ENCODE measurements around the gene SZT2.
A peak's percentile ranks its signal among the peaks of the same experiment; 100 is the strongest.

The SZT2 gene

DNA sequence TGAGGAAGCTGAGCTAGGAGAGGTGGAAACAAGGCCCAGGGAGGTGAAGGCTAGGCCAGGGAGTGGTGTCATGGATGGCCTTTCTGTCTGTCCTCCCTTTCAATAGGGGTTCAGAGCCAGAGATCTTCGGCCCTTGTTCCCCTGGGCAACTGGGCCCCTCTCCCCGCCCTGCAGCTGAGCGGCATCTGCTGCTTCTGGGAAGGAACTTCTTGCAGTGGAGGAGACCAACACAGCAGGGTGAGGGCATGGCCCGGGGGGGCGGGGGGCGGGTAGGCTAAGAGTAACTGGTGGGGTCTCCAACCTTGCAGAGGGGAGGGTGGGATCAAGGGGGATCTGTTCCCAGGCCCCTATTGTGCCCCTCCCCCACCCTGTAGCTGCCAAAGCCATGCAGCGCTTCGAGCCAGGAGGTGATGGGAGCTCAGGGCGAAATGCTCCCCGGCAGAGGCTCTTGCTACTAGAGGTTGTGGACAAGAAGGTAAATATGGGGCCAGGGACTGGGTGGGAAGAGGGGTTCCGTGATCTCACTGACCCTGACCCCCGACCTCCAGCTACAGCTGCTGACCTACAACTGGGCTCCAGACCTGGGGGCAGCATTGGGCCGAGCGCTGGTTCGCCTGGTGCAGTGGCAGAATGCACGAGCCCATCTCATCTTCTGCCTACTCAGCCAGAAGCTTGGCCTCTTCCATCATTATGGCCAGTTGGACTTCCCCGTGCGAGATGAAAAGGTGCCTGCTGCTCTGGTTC lies 52.4 kb downstream of the SZT2 start:
- DNase-seq (ENCODE audit: low read depth) = no peak

DNA sequence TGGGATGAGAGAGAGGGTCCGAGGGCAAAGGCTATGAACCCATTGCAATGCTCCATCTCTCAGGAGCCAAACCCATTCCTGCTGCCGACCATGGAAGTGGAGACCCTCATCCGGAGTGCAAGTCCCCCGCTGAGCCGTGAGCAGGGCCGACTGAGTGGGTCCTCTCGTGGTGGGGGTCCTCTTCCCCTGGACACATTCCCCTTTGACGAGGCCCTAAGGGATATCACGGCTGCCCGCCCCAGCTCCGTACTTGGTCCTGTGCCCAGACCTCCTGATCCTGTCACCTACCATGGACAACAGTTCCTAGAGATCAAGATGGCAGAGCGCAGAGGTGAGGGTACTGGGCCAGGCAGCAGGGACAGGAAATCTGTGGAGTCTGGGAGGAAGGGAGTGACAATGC lies 53.1 kb downstream of the SZT2 start:
- no peak for DNase-seq (ENCODE audit: low read depth)

DNA sequence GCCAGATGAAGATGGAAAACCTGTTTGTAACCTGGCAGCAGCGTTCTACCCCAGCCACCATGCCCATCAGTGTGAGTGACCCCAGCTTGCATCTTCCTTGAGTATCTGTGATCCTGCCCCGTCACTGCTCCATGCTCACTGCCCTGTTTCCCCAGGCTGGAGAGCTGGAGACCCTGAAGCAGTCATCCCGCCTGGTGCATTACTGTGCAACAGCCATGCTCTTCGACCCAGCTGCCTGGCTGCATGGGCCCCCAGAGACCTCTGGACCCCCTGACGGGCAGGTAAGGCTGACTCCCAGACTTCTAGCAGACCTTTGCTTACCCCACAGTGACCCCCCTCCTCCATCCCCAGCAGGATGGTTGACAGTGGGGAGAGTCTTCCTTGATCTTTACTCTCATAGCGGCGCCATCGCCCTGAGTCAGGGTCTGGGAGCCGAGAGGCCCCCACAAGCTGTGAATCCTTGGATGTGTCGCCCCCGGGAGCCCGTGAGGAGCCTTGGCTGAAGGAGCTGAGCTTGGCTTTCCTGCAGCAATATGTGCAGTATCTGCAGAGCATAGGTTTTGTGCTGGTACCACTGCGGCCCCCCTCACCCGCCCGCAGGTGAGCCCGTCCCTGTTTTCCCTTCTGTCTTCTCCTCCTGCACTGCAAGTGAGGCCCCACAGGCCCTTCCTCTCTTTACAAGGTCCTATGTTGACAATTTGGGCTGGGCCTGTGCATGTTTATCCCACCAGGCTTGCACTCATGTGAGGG lies 53.7 kb downstream of the SZT2 start:
- no peak for DNase-seq (ENCODE audit: low read depth)

- no peak for DNase-seq (ENCODE audit: low read depth)
Observed at GRCh38 chr1:43444151-43444828, 54.6 kb downstream of the SZT2 start.

- DNase-seq (ENCODE audit: low read depth) = no peak
Observed at GRCh38 chr1:43444836-43445235, 55.1 kb downstream of the SZT2 start.

DNA sequence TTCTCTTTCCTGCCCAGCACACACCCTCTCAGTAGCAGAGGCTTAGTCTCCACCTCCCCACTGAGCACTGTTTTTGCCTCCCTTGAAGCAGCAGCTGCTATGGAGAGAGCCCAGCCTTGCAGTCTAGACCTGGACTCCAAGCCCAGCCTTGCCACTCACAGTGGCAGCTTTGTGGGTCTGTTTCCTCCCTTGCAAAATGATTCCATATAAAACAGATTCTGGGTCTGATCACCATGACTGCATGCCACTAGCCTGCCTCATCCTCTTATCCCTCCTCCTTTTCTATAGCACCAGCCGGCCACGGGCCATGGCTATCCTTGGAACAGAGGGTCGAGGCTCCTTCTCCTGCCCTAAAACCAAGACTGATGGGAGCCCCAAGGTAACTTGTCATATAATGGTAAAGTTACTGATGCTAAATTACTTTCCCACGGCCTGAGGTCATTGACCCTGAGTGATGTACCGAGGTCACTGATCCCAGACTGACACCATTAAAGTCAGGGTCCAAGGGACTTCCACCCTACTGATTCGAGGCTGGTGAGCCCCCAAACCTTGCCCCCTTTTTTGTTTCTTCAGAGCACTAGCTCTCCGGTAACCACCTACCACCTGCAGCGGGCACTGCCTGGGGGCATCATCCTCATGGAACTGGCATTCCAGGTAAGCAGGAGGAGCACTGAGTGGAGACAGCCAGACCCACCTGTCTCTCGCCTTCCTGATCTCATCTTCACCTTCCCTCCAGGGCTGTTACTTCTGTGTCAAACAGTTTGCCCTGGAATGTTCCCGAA lies 56.1 kb downstream of the SZT2 start:
- DNase-seq (ENCODE audit: low read depth) = no peak

GRCh38 chr1:43446388-43446740 lies 56.7 kb downstream of the SZT2 start:
- no peak for DNase-seq (ENCODE audit: low read depth)

DNA sequence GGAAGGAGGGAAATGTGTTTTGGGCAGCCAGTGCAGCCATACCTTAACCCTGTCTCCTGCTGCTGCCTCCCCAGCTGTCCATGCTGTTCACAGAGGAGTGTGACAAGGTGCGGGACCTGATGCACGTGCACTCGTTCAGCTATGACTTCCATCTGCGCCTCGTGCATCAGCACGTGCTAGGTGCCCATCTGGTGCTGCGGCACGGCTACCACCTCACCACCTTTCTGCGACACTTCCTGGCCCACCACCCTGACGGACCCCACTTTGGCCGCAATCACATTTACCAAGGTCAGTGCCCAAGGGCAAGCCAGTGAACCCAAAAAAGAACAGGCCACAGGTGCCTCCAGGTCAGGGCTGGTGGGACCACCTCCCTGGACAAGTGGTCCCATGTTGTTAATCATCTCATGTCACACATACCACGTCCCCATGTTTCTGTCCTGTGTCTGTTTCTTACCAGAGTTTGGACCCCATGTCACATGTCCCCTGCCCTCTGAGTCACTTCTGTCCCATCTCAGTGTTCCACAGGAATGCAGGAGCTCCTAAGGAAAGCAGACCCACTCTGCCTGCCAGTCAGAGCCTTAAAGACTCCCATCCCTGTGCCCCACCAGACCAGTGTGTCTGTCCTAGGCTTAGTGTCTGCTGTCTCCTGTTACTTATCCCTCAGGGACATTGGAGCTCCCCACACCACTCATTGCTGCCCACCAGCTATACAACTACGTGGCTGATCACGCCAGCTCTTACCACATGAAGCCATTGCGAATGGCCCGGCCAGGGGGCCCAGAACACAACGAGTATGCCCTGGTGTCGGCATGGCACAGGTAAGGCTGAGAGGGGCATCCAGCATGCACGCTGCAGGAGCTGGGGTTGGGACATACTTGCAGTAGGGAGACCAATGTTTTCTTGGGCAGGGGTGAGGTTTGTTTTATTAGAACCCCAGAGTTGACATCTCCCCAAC lies 57.5 kb downstream of the SZT2 start:
- DNase-seq (ENCODE audit: low read depth) = no peak

GRCh38 chr1:43447891-43448708 lies 58.4 kb downstream of the SZT2 start:
- no peak for DNase-seq (ENCODE audit: low read depth)

DNA sequence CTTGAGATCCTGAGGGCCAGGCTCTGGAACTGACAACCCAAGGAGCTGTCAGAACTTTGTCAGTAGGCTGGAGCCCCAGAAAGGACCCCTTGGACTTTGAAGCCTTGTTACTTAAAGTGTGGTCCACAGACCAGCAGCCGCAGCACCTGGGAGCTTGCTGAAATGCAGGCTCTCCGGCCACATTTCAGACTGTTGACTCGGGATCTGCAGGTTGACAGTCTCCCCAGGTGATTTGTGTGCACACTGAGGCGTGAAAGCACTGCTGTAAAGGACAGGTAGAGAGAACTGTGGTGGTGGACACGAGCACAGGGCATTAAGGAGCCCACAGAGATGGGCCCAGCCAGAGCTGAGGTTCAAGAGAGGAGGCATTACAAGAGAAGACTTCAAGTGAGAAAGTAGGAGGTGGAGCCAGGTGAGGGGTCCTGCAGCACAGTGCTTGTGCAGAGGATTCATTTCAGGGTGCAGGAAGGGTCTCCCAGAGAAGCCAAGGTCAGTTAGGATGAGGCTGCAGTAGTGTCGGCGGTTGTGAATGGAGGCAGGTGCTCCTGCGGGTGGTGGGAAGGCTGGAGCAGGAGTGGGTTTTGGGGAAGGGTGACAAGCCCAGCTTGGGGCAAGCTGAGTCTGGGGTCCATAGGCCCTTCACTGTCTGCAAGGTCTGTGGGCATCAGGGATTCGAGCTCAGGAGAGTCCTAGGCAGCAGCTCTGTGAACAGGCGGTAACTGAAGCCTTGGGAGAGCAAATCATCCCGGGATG lies 59.4 kb downstream of the SZT2 start:
- no peak for DNase-seq (ENCODE audit: low read depth)

DNA sequence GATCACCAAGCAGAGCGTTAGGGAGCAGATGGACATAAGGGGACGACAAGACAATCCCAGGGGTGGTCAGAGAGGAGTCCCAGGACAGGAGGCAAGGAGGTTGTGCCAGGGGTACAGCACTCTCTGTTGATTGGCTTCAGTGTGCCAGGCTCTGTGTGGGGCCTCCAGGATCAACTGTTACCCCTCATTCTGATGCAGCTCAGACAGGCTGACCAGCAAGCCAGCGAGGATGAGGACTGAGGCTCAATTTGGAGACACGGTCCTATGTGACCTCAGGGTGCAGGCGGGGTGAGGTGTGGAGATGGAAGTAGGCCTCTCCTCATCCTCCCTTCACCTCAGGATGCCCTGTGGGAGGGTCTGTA lies 60.0 kb downstream of the SZT2 start:
- DNase-seq (ENCODE audit: low read depth) = no peak

DNA sequence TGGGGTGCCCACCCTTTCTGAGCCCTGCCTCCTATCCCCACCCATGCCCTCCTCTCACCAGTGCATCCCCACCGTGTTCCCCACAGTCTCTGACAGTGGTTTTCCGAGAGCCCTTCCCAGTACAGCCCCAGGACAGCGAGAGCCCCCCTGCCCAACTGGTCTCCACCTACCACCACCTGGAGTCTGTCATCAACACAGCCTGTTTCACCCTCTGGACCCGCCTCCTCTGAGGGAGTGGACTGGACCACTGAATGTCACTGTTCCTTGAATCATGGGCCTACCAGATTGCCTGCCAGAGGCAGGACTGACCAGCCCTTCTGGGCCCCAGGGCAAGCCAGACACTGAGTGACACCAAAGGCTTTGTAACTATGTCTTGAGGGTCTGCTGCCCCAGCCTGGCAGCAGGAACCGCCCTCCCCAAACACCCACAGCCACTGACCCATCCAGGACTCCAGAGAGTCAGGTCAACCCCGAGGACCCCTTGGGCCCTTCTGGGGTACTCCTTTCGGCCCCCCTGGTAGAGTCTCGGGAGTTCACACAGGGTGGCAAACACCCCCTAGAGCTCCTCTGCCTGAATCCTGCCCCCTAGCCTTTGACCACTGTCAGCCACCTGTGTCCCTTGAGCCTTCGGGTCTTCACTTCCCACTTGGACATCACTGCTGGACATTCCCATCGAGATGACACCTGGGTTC lies 60.7 kb downstream of the SZT2 start:
- no peak for DNase-seq (ENCODE audit: low read depth)

GRCh38 chr1:43451157-43451591 lies 61.5 kb downstream of the SZT2 start:
- DNase-seq (ENCODE audit: low read depth) = no peak

DNA sequence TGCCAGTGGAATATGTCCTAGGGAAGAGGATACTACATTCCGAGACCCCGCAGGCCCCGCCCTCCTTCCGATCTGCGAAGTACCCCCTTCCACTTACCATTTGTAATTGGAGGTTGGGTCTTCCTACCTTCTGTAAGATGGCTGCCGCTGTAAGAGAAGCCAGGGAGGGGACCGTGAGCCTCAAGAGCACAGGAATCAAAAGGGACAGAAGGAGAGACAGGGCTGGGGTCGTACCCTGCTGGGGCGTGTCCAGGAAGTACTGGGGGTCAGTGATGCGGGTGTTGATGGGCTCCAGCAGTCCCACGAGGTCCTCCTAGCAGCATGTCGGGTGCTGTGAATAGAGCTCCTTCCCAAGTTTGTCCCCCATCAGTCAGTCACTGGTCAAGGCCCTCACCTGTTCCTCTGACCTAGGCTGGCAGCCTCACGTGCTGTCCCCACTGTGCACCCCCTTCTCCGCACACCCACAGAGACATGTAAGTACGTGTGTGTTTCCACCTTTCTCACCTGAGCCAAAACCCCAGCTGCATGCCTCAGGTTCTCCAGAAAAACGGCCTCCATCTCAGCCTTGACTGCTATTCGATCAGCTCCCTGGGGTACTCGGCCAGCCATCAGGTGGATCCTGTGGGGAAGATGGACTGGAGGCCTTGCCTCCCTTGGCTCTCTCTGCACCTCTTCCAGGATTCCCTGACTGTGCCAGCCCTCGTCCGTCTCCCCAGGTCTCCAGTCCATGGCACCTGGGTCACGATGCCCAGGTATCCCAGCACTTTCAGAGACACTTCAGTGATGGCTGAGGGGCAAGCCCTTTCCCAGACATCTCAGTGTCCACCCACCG lies 62.2 kb downstream of the SZT2 start:
- no peak for DNase-seq (ENCODE audit: low read depth)

DNA sequence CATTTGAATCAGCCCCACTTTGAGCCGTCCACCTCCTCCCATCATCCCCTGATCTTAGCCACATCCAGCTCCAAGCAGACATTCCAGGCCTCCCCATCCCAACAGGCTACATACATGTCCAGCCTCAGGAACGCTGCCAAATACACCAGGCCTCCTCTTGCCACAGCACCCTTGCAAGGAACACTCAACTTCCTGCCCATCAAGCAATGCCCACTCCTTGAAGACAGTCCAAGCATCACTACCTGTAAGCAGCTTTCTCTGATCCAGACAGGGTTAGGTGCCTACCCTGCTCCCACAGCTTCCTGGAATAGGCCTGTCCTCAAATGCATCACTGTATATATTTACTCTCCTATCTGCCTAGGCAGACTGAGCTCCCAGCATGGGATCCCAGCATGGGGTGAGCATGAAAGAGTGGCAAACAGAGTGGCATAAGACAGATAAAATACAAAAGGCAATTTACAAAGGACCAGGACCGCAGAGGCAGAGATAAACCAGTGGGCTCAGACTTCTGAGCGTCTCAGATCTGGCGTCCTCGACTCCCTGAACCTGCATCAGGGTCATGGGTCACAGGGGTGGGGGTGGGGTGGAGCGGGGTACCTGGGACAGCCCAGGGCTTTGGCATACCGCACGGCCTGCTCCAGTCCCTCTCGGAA lies 63.2 kb downstream of the SZT2 start:
- DNase-seq (ENCODE audit: low read depth) = peak; percentile 81

DNA sequence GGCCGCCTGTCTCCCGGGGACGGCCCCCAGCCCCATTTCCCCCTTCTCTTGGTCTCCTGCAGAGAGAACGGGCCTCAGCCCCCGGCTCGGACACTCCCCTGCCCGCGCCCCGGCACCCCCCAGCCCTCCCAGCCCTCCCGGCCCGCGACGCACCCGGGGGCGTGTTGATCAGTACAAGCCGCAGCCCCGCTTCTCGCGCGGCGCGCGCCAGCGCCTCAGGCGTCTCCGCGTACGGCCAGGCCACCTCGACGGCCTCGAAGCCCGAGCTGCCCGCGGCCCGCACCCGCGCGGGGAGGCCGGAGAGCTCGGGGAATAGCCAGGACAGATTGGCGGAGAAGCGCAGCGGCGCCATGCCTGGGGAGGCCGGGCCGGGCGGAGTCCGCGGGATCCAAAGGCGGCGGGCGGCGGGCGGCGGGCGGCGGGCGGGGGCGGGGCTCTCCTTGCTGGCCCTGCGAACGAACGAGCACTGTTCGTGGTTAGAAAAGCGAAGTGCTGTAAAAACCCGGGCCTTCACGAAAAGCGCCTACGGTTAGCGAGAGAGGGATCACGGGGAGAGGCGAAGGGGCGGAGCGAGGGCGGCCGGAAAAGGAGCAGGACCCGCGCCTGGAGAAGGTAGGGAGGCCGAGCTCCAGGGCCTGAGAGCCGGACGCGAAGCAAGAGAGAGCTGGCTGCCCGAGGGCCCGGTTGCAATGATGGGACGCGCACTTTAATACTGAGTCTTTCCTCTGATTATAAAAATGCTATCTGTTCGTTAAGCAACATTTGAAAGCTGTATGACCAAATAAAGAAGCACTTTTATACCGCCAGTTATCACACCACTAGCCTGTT lies 64.0 kb downstream of the SZT2 start, which contains the start of gene HYI:
TSS of gene HYI (minus strand) at position 490 of the 828 bp plus-strand sequence. CDS start at position 352, 138 bp downstream.
- DNase-seq (ENCODE audit: low read depth) = peak; percentile 89
